ENCODE data around the gene AEBP1.
A peak's percentile ranks its signal among the peaks of the same experiment; 100 is the strongest.

The AEBP1 gene

GRCh38 chr7:44086627-44087026, 17.5 kb upstream of the AEBP1 start:
- Mint-ChIP-seq H3K36me3 (no peaks in the 10 kb centered on the region), H3K4me3 (no peak overlapping the region), H3K4me1 (no peaks in the 10 kb centered on the region), H3K9me3 (no peaks in the 10 kb centered on the region), H3K27me3 (no peaks in the 10 kb centered on the region), H3K27ac (no peak overlapping the region)
- no peak for ATAC-seq (ENCODE audit: low read depth)
- no peak for DNase-seq (ENCODE audit: low spot score in 2 of 2)

- peaks cover under 1% of the 10 kb centered on the region for H3K4me1 Mint-ChIP-seq
- no peak overlapping the region for H3K4me3 Mint-ChIP-seq
- no peaks in the 10 kb centered on the region for H3K9me3 Mint-ChIP-seq
- no peaks in the 10 kb centered on the region for H3K36me3 Mint-ChIP-seq
- ATAC-seq (ENCODE audit: low read depth) (no peak), DNase-seq (ENCODE audit: low spot score in 2 of 2) (no peak)
- no peaks in the 10 kb centered on the region for H3K27me3 Mint-ChIP-seq
- no peak overlapping the region for H3K27ac Mint-ChIP-seq
Observed at GRCh38 chr7:44087911-44088838, 16.0 kb upstream of the AEBP1 start.

- Mint-ChIP-seq H3K27me3 (no peaks in the 10 kb centered on the region), H3K9me3 (no peaks in the 10 kb centered on the region), H3K4me3 (no peak overlapping the region), H3K36me3 (no peaks in the 10 kb centered on the region), H3K27ac (no peak overlapping the region), H3K4me1 (peaks cover 28% of the 10 kb centered on the region)
- no peak for DNase-seq (ENCODE audit: low spot score in 2 of 2)
- ATAC-seq (ENCODE audit: low read depth), result no peak
Observed at GRCh38 chr7:44093102-44093641, 11.0 kb upstream of the AEBP1 start.

- H3K27me3 Mint-ChIP-seq, result no peaks in the 10 kb centered on the region
- H3K27ac Mint-ChIP-seq, result no peak overlapping the region
- no peak overlapping the region for H3K4me3 Mint-ChIP-seq
- ATAC-seq (ENCODE audit: low read depth), result no peak
- no peaks in the 10 kb centered on the region for H3K36me3 Mint-ChIP-seq
- peaks cover 28% of the 10 kb centered on the region for H3K4me1 Mint-ChIP-seq
- DNase-seq (ENCODE audit: low spot score in 2 of 2), result no peak
- no peaks in the 10 kb centered on the region for H3K9me3 Mint-ChIP-seq
Observed at GRCh38 chr7:44094365-44094764, 9.8 kb upstream of the AEBP1 start.

- no peaks in the 10 kb centered on the region for H3K9me3 Mint-ChIP-seq
- H3K27ac Mint-ChIP-seq, result peak overlapping the region; percentile 35
- no peak for DNase-seq (ENCODE audit: low spot score in 2 of 2)
- H3K4me1 Mint-ChIP-seq, result peaks cover 28% of the 10 kb centered on the region
- peak overlapping the region; percentile 12 for H3K4me3 Mint-ChIP-seq
- H3K36me3 Mint-ChIP-seq, result no peaks in the 10 kb centered on the region
- no peaks in the 10 kb centered on the region for H3K27me3 Mint-ChIP-seq
- no peak for ATAC-seq (ENCODE audit: low read depth)
Observed at GRCh38 chr7:44094883-44095592, 9.1 kb upstream of the AEBP1 start.

- Mint-ChIP-seq H3K27me3 (no peaks in the 10 kb centered on the region), H3K27ac (peak overlapping the region; percentile 35), H3K36me3 (no peaks in the 10 kb centered on the region), H3K4me1 (peaks cover 31% of the 10 kb centered on the region), H3K4me3 (no peak overlapping the region), H3K9me3 (no peaks in the 10 kb centered on the region)
- ATAC-seq (ENCODE audit: low read depth) (no peak), DNase-seq (ENCODE audit: low spot score in 2 of 2) (no peak)
Observed at GRCh38 chr7:44095781-44096180, 8.4 kb upstream of the AEBP1 start.

- ATAC-seq (ENCODE audit: low read depth) (no peak), DNase-seq (ENCODE audit: low spot score in 2 of 2) (no peak)
- H3K27ac Mint-ChIP-seq, result peak overlapping the region; percentile 79
- H3K4me3 Mint-ChIP-seq, result peak overlapping the region; percentile 8
- H3K36me3 Mint-ChIP-seq, result no peaks in the 10 kb centered on the region
- no peaks in the 10 kb centered on the region for H3K9me3 Mint-ChIP-seq
- no peaks in the 10 kb centered on the region for H3K27me3 Mint-ChIP-seq
- peaks cover 31% of the 10 kb centered on the region for H3K4me1 Mint-ChIP-seq
Observed at GRCh38 chr7:44096326-44096881, 7.7 kb upstream of the AEBP1 start.

GRCh38 chr7:44097064-44097932, 6.8 kb upstream of the AEBP1 start:
- peak; percentile 46 to 67 for DNase-seq (ENCODE audit: low spot score in 2 of 2)
- Mint-ChIP-seq H3K9me3 (no peaks in the 10 kb centered on the region), H3K4me3 (peak overlapping the region; percentile 28), H3K4me1 (peaks cover 32% of the 10 kb centered on the region), H3K27me3 (no peaks in the 10 kb centered on the region), H3K36me3 (no peaks in the 10 kb centered on the region), H3K27ac (peak overlapping the region; percentile 79)
- peak; percentile 96 for ATAC-seq (ENCODE audit: low read depth)

GRCh38 chr7:44098092-44099068, 5.8 kb upstream of the AEBP1 start:
- ATAC-seq (ENCODE audit: low read depth), result no peak
- DNase-seq (ENCODE audit: low spot score in 2 of 2), result no peak
- Mint-ChIP-seq H3K4me3 (no peak overlapping the region), H3K27ac (peak overlapping the region; percentile 79), H3K27me3 (no peaks in the 10 kb centered on the region), H3K4me1 (peaks cover 30% of the 10 kb centered on the region), H3K9me3 (no peaks in the 10 kb centered on the region), H3K36me3 (no peaks in the 10 kb centered on the region)

GRCh38 chr7:44099669-44100068, 4.5 kb upstream of the AEBP1 start:
- H3K27ac Mint-ChIP-seq, result no peak overlapping the region
- H3K36me3 Mint-ChIP-seq, result no peaks in the 10 kb centered on the region
- H3K9me3 Mint-ChIP-seq, result no peaks in the 10 kb centered on the region
- H3K4me1 Mint-ChIP-seq, result peaks cover 25% of the 10 kb centered on the region
- H3K27me3 Mint-ChIP-seq, result no peaks in the 10 kb centered on the region
- H3K4me3 Mint-ChIP-seq, result no peak overlapping the region
- no peak for DNase-seq (ENCODE audit: low spot score in 2 of 2)
- ATAC-seq (ENCODE audit: low read depth), result no peak

GRCh38 chr7:44100458-44101302, 3.5 kb upstream of the AEBP1 start:
- Mint-ChIP-seq H3K4me1 (peaks cover 27% of the 10 kb centered on the region), H3K27ac (no peak overlapping the region), H3K27me3 (peaks cover 4% of the 10 kb centered on the region), H3K9me3 (no peaks in the 10 kb centered on the region), H3K4me3 (no peak overlapping the region), H3K36me3 (no peaks in the 10 kb centered on the region)
- no peak for ATAC-seq (ENCODE audit: low read depth)
- DNase-seq (ENCODE audit: low spot score in 2 of 2), result no peak

Data from memory B cell (primary cell).